Measurements from ENCODE around the gene DCAF17.
"Not testable (repeated sequence)": the region's sequence is repeated elsewhere in the genome, so short reads cannot be mapped to it uniquely, and the experiment has no call there.

The DCAF17 gene

DNA sequence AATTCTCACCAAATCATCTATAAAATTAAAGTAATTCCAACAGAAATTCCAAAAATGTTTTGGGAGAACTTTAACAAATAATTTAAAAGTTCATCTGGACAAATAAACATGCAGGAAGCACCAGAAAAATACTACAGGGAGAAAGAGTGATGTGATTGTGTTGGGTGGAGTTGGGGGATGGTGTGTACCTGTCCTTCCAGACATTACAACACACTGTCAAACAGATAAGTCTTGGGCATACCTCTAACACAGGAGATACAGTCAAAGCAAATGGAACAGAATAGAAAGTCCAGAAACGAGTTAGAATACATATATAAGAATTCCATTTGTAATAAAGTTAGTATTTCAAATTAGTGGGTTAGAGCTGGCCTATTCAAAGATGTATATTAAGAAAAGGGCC lies 22.8 kb upstream of the DCAF17 start:
- no peak for DNase-seq

DNA sequence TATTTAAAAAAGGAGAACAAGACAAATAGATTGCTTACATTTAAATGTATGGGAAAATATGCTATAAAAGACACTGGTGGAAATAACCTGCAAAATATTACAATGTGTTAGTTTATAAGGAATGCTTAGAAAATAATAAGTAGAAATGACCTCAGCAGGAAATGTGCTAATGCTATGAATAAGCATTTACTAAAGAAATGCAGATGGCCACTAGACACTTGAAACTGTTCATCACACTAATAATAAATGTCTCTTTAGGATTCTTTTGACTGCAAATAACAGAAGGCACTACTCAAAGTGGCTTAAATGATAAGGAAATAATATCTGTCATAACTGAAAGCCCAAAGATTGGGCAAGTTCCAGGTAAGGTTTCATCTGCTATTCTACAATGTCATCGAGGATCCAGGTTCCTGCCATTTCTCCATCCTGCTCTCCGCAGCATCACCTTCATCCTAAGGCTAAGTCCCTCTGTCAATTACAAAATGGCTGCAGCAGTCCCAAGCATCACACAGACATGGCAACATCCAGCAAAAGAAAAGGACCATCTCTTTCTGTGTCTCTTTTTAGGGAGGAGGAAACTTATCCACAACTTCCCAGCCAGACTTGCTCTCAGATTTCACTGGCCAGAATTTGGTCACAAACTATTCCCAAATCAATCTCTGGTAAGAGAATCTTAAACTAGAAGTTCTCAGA lies 22.1 kb upstream of the DCAF17 start:
- no peak for DNase-seq

DNA sequence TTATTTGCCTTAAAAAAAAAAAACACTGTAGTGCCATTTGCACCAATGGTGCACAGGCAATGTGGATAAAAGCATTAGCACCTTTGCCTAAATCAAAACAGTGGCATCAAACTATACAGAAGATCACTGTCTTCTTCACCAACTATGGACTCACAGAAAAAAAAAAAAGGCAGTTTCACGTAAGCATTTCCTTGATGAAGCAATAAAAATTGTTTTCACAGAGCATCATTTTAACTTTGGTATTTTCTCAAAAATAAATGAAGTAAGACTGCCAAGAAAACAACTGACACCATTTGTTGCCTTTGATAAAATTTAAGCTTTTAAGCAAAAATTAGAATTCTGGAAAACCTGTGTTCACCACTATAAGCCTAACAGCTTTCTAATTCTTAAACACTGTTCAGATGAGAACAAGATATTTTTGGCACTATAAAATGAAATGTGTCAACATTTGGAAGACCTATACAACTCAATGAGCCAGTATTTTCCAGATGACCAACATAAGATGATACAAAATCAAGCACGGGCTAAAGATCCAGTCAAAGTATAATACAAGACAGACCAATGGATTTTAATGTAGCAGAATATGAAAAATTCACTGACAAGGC lies 21.4 kb upstream of the DCAF17 start:
- DNase-seq: no peak

DNA sequence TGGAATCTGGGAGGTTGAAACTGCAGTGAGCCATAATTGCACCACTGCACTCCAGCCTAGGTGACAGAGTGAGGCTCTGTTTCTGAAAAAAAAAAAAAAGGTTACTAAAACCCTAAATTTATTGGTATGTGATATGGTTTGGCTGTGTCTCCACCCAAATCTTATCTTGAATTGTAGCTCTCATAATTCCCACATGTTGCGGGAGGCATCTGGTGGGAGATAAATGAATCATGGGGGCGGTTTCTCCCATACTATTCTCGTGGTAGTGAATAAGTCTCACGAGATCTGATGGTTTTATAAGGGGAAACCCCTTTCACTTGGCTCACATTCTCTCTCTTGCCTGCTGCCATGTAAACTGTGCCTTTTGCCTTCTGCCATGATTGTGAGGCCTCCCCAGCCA lies 19.4 kb upstream of the DCAF17 start:
- not testable (repeated sequence) for DNase-seq

DNA sequence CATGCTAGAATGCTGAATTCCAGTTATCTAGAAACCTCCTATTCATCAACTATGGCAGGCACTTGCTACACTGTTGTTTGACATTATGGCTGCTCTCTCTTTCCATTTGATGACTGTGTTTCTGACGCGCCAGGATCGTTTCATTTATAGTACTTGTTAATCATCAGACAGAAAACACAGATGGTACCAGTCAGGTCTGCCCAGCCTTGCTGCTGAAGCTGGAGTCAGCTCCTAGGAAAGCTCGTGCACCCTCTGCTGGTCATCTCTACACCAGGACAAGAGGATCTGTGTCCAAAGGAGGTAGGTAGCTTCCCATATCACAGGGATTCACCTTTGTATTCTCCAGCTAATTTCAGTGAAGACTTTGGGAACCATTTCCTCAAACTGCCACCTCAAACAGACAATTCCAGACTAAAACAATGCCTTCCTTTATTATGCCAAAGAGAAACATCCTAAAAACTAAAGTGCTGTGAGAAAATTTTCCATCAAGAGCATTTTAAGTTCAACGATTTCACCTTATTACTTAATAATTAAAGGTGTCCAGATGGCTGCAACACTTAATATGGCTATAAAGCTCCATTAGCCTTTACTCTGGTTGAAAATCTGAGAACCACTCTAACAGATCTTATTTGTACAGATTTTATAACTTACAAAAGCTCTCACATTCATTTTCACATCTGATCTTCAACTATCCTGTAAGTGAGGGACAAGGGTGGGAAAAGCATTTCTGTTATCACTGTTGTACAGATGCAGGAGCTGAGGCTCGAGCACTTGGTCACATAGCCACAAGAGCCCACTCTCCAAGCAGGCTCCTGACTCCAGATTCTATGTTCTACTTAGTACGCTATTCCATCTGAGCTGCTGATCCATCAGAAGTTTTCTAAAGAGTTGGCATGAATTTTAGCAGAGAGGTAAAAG lies 17.8 kb upstream of the DCAF17 start:
- DNase-seq: peak; percentile 93

DNA sequence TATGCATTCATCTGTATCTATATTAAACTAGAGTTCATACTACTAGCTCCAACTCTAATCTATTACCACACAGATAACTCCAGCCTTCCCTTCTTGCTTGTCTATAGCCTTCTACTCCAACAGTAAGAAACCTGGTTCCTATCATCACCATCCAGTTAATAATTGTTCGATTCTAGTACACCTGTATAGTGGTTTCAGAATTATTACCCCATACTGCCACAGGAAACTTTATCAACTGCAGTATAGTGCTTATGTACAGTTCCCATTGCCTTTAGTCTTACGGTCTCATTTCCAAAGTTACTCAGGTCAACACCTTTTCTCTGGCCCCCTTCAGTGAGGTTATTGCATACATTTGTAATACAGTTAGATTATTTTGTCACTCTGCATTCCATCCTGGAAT lies 14.7 kb upstream of the DCAF17 start:
- no peak for DNase-seq

DNA sequence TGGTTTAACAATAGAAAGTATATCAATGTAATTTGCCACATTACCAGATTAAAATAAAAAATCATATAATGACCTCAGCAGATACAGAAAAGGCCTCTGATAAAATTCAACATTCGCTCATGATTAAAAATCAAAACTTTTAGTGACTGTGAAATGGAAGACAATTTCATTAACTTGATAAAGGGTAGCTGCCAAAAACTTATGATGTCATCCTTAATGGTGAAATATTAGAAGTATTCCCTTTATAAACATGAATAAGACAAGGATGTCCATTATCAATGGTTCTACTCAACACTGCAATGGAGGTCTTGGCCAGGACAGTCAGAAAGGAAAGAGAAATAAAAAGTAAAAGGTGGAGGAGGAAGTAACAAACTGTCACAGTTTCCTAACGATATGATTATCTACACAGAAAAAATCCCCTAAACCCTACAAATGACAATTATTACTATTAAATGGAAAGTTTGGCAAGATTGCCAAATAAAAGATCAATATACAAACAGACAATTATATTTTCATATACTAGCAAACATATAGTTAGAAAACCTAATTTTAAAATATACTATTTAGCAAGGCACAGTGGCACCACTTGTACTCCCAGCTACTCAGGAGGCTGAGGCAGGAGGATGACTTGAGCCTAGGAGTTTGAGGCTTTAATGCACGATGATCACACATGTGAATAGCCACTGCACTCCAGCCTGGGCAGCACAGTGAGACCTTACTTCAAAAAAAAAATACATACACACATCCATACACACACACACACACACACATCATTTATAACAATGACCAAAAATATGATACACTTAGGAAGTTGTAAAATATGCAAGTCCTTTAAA lies 13.1 kb upstream of the DCAF17 start:
- DNase-seq: no peak

DNA sequence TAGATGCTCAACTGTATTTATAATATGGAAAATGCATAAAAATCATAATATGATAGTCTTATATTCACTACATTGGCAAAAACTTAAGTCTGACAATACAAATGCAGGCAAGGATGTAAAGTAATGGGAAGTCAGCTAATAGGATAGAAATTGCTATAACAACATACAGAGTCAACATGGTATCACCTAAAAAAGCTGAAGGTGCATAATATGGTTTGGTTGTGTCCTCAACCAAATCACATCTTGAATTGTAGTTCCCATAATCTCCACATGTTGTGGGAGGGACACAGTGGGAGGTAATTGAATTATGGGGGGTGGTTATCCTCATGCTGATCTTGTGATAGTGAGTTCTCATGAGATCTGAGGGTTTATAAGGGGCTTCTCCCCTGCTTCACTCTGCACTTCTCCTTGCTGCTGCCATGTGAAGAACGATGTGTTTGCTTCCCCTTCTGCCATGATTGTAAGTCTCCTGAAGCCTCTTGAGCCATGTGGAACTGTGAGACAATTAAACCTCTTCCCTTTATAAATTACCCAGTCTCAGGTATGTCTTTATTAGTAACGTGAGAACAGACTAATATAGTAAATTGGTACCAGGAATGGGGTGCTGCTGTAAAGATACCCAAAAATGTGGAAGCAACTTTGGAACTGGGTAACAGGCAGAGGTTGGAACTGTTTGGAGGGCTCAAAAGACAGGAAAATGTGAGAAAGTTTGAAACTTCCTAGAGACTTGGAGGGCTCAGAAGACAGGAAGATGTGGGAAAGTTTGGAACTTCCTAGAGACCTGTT lies 11.1 kb upstream of the DCAF17 start:
- DNase-seq: not testable (repeated sequence)

DNA sequence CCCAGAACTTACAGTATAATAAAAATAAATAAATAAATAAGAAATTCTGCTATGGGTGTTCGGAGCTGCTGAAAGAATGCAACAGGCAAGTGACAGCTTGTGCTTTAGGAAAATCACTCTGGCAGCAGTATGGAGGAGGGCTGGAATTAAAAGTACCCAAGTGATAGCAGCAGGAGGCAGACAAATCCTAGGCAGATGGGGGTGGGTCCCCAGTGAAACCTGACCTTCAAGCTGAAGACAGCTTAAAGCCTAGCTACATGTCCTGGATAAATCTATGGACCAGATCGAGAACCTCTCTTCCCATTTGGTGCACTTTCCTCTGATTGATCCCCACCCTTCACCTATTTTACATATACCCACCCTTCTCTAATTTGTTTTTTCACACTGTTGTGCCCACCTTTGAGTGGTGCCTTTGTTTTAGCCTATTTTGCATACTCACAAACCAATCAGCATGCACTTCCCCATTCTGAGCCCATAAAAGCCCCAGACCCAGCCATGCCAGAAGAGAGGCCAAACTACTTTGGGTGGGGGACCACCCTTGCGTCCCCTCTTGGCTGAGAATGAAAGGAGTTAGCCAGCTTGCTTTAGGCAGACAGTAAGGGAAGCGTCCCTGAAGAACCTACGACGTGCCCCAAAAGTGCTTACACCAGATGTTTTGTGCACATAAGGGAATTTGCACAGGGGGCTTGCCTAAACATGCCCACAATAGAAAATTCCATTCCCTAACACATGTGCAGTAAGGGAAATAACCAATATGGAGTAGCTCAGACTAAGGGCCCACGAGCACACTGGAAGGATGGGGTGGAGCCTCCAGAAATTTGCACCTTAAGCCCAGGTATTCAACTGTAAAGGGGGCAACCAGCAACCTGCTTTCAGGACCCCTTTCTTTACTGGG lies 3.3 kb upstream of the DCAF17 start:
- no peak for DNase-seq

DNA sequence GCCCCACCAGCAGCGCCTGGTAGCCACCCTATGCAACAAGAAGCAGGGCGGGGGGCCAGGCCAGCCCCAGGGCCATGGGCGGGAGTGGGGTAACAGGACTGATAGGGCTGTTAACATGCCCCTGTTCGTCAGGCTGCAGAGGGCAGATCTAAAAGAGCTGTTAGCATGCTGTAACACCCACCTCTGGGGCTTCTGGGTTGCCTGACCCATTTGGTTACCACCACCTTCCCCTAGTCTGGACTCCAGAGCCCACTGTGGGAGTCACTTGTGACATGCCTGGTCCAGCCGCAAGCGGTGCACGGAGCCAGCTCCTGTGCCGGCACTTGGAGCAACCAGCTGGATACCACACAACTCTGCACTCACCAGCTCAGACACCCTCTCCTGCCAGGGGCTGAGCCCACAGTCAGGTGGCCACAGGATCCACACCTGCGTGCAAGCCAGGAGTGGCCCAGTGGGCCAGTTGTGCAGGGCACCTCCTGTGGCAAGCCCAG lies 2.3 kb upstream of the DCAF17 start:
- DNase-seq: no peak

DNA sequence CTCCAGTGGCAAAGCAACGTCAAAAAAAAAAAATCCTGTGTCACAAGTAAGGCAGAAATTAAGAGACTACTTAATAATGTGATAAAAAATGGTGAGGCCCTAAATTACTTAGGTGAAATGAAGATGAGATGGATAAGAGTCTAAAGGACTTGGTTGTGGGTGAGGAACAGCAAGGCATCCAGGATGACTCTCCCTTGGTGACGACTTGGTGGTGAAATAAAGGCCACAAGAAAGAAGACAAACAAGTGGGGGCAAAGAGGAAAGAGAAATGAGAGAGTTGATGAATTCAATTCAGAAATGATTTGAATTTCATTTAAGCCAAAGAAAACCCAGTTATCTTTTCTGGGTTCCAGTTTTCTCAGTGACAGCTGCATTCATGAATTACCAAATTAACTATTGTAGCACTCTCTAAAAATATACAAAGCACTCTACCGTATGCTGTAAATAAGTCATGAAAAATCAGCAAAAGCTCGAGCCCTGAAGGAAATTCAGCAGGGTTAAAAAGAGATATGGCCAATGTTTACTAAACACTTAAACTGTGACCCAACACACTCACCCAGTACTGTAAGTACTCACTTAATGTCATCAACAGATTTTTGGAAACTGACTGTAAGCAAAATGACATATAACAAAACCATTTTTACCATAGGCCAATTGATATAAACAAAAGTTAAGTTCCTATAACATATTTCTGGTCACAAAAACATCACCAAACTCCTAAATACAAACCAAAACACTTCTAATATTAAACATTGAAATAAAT lies 1.6 kb upstream of the DCAF17 start:
- DNase-seq: no peak

DNA sequence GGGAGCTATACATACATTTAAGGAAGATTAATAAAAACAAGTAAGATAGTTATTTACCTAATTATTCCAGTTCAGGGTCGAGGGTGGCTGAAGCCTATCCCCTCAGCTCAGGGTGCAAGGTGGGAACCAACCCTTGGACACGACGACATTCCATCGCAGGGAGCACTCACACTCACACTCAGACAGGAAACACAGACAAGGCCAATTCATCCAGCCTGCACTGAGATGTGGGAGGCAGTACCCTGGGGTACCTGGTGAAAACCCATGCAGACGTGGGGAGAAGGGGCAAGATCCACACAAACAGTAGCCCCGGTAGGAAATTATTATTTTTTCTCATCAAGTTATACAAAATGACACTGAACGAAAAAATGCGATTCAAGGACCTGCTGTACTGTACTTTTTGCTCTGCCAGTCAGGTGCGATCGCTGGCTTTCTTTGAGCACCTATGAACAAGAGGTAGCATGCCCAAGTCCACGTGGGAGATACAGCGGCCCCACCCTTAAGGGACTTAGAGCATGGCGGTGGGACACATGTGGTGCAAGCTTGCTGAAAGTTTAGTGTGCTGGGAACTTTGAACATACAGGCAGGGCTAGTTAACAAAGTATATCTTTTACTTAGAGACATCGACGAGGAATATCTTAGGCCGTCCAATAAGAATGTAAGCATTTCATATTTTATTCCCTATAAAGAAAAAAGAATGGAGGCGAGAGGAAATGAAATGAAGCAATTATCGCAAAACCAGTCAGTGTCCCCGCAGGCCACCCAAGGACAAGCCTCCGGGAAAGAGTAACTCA lies 860 bp upstream of the DCAF17 start:
- DNase-seq: peak; percentile 7

DNA sequence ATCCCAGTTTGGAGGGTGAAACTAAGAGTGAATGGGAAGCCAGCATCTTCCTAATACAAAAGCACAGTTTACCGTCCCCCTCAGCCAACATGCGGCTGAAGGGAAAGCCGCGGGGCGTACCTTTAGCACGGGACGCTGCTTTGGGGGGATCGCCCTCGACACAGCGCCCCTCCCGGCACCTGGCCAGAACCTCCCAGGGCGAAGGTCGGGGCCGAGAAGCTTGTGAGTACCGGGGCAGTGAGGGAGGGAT lies 338 bp upstream of the DCAF17 start, which contains the start of gene METTL8:
Gene METTL8, minus strand, starts transcription at position 228 of the 250 bp plus-strand sequence. CDS start 41,805 bp downstream, outside the sequence.
- no peak for DNase-seq

DNA sequence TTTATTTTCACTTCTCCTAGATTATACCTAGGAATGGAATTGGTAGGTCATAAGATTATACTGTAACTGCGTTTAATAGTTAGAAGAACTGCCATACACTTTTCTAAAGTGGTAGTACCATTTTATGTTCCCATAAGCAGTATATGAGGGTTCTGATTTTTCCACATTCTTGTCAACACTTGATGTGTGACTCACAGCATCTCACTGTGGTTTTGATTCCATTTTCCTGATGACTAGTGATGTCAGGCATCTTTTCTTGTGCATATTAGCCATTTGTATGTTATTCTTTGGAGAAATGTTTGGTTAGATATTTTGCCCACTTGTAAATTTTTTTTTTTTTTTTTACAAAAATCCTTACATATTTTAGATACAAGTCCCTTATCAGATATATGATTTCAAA lies 2.3 kb downstream of the DCAF17 start:
- no peak for DNase-seq

DNA sequence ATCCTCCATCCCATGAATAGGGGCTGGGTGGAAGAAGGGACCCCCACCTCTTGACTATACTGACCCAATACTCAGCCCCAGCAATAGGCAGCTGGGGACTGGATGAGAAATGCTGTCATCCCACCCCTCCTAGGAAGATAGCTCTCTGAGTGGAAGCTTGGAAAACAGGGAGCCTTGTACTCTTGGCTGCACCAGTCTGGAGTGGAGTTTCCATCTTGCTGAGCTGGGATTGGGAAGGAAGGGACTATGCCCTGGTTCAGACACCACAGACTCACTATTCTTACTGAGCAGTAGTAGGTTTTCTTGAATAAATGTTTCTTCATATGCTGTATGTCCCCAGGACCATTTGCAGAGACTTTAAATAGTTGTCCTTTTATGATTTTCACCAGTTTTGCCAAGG lies 7.4 kb downstream of the DCAF17 start:
- no peak for DNase-seq

DNA sequence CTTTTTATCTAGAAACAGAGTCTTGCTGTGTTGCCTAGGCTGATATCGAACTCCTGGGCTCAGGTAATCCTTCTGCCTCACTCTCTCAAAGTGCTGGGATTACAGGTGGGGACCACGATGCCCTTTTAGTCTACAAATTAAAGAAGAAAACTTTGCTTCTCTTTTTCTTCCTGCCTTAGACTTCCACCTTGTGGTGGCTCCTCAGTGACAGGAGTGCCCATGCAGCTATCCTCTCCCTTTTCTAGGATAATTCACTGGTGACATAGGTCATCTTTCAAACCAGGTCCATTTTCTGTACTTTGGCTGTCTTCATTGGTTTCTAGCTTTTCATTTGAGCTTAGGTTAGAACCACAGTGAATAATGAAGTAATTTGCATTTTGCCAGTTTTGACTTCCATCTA lies 13.6 kb downstream of the DCAF17 start:
- no peak for DNase-seq

DNA sequence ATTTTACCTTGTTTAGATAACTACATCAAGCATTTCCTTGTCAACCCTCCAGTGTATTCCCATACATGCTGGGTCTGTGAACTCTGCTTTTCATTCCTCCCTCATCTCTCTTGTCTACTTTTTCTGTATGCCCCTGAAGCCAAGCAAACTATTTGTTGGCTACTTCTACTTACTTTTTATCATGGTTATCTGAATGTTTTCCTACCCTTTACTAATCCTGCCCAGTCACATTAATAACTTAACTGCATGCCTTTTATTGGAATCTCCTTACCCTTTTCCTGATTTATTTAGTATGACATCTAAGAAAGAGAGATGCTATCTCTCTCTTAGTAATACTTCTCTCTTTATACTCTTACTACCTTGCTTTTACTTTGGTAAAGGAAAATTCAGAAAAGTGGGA lies 17.0 kb downstream of the DCAF17 start:
- DNase-seq: no peak

DNA sequence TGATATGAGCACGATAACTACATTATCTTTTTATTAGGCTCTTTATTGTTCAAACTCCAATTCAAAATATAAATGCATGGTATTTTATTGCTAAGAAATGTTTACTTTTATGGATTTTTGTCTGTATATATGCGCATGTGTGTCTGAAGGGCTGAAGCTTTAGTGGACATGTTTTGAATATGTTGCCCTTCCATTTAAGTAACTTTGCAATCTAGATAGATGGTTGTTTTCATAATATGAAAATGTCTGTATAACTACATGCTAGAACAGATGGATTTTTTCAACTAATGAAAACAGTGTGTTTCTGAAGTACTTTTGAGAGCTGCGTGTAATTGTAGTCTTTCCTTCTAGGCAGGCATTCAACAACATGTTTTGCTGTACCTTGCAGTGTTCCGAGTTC lies 18.7 kb downstream of the DCAF17 start:
- no peak for DNase-seq

DNA sequence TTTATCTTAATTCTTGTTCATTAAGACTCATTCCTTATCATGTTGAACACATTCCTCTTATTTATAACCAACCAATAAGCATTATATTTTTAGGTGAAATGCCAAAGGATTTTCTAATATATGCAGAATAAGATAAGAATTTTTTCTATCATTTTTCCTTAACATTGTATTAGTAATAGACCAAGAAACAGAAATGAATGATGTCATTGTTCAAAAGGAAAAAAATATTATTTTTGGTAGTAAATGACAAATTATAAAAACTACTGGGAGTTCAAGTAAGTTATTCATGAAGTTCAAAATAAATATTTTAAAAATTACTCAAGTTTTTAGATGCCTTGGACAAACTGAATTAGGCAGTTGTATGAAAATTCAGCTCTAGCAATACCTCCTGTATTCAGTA lies 25.5 kb downstream of the DCAF17 start:
- no peak for DNase-seq

All from DMS153 (cell line).